HG02840 (cell line): ENCODE results near the gene DOC2A.
"Not testable (repeated sequence)": the region's sequence is repeated elsewhere in the genome, so short reads cannot be mapped to it uniquely, and the experiment has no call there.

ENCODE experiments used
- ATAC-seq: cut with Tn5 transposase; IDR thresholded peaks from one replicate; pipeline ENCODE4 v1.9.1; 2021; ENCODE audit warnings: mild to moderate bottlenecking, moderate library complexity, moderate number of reproducible peaks; ENCODE audit not compliant: unreplicated experiment, low FRiP score

Gene DOC2A

DNA sequence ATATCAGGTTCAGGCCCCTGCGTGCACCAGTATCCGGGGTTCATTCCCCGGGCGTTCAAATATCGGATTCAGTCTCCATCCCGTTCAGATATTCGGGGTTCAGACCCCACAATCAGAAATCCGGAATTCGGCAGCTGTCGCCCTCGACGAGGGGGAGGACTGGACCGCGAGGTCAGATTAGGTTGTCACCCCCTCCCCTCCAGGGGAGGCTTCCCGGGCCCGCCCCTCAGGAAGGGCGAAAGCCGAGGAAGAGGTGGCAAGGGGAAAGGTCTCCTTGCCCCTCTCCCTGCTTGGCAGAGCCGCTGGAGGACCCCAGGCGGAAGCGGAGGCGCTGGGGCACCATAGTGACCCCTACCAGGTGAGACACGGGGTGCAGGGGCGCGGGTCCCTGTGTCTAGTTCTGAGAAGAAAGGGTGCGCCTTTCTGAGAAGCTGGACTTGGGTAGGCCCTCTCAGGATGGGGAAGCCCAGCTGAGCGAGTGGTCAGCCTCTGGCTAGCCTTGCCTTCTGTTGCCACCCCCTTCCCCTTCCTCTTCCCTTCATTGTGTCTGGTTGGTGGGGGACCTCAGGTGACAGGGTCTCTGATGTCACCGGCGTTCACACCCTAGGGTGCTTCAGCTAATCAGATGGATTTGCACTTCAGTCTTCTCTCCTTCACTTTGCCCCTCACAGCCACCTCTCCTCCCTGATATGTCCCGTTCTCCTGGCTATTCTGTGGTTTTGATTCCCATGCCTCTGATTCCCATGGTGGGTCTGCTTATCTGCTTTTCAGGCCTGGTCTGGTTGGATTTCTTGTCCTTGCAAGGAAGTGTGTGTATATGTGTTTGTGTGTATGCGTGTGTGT lies 36.3 kb downstream of the DOC2A start:
- ATAC-seq: no peak

- peak; percentile 90 for ATAC-seq
These were observed 37.2 kb downstream of the DOC2A start, which contains the start of gene TAOK2 for GRCh38 chr16:29973384-29974246. TAOK2 (plus strand) TSS chr16:29973868; CDS start chr16:29977773, 3,905 bp downstream.

DNA sequence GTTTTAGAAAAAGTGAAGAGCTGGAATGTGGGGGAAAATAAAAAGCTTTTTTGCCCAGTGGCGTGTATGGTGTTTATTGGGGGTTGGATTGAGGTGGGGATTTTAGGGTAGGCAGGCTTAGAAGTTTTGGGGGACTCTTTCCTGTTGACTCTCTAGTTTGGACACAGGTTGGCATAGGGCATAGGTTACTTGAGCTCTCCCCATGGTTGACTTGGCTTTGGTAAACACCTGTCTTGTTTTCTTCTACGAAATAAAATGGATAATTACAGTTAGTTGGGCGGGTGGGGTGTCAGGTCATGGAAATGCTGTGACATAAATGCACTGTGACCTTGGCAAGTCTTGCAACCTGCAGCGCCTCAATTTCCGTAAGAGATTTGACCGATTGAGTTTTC lies 37.8 kb downstream of the DOC2A start:
- no peak for ATAC-seq

DNA sequence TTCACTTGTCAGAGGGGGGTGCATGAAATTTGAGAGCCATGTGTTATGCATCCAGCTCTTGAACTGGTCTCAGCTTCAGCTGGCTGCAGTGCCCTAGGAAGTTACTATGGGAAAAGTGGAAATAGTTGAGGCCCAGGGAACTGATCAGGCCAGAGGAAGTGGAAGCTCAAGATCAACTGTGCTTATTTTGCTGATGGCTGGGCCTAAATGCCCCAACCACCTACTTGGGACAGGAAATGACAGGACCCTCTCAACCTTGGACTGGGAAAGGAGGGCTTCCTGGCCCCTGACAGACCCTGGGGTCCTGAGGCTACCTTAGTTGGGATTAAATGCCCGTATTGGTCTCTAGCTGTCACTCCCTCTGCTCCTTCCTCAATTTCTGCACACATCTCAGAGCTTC lies 38.3 kb downstream of the DOC2A start:
- no peak for ATAC-seq

DNA sequence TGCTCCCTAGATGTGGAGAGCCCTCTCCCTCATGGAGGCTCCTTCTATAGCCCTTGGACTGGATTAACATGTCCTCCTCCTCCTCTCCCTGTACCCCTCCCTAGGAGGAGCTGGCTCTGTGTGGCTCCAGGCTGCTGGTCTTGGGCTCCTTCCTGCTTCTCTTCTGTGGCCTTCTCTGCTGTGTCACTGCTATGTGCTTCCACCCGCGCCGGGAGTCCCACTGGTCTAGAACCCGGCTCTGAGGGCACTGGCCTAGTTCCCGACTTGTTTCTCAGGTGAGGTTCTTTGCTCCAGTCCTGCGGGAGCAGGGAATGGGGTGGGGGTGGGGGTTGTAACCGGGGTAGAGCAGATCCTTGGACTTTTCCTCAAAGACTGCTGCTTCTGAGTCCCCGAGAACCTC lies 39.5 kb downstream of the DOC2A start:
- ATAC-seq: no peak

- ATAC-seq: no peak
These were observed 42.6 kb downstream of the DOC2A start for GRCh38 chr16:29968205-29968604.

DNA sequence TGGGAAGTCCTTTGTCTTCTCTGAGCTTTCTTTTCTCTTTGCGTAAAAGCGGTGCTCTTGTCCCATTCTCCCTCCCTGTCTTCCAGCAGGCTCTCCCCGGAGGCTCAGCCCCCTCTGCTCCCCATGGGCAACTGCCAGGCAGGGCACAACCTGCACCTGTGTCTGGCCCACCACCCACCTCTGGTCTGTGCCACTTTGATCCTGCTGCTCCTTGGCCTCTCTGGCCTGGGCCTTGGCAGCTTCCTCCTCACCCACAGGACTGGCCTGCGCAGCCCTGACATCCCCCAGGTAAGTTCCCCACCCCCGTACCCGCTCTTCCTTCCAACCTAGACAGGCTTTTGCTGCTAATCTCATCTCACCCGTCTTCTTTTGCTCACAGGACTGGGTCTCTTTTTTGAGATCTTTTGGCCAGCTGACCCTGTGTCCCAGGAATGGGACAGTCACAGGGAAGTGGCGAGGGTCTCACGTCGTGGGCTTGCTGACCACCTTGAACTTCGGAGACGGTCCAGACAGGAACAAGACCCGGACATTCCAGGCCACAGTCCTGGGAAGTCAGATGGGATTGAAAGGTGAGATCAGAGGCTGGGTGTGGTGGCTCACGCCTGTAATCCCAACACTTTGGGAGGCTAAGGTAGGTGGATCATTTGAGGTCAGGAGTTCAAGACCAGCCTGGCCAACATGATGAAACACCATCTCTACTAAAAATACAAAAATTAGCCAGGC lies 47.6 kb downstream of the DOC2A start:
- ATAC-seq: no peak

- no peak for ATAC-seq
These were observed 48.4 kb downstream of the DOC2A start for GRCh38 chr16:29962344-29962994.

DNA sequence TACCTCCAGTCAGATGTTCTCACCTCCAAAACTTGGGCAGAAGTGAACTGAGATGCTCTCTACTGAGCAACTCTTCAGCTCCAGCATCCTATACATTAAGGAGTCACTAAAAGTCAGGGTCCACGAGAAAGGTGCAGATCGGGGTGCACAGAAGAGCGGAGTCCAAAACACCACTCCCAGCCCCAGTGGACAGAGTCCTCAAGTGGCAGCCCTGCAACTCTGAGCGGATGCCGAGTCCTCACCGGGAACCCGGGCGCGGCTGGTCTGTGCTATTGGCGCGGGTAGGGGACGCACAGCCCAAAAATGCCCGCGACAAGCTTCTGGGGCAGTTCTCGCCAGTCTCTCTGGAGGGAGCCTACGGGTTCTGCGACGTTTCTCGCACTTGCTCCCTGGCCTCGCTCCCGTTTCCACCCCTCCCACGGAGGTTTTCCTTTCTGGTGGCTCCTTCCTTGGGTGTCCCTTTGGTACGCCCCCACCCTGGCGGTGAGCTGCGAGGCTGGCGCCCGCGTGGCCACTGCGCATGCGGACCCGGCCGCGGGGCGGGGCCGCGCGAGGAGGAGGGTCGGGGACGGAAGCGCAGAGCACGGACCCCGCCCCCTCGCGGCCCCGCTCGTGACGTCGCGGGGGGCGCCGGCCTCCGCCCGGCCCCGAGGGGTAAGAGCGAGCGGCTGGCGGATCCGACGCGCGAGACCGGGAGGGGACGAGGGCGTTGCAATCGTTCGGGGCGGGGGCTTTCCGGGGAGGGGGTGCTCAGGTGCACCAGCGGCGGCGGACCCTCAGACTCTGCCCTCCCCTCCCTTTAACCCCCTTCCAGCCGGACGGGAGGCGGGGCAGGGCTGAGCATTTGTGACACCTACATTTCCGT lies 49.1 kb downstream of the DOC2A start, which contains the start of gene TMEM219:
TMEM219 (plus strand) TSS at position 601 of the 865 bp plus-strand sequence. CDS start 1,065 bp downstream, outside the sequence.
- peak; percentile 82 for ATAC-seq

DNA sequence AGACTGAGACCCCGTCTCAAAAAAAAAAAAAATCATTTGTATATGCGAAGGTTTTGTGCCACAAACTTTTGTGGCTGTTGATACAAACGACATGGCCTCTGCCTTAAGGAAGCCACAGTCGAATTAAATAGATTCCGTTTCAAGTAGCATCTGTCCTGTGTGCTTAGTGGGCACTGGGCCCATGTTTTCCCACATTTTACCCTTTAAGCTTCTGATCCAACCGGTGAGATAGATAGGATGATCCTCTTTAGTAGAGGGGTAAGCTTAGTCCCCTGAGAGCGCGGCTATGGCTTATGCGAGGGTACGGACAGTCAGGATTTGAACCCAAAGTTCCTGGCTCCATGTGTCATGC lies 49.7 kb downstream of the DOC2A start:
- ATAC-seq: no peak

- ATAC-seq: not testable (repeated sequence)
These were observed 51.0 kb downstream of the DOC2A start for GRCh38 chr16:29959821-29960220.

- no peak for ATAC-seq
These were observed 51.5 kb downstream of the DOC2A start for GRCh38 chr16:29959293-29959692.

- no peak for ATAC-seq
These were observed 52.1 kb downstream of the DOC2A start for GRCh38 chr16:29958756-29959155.
